Subcutaneous adipose tissue (tissue), 4 donors: ENCODE measurements around the gene MACF1. TPM values are rescaled to one million over a fixed set of nuclear protein-coding genes. Genes with fewer than 3 reads are reported as not detected.

Experiments
- total RNA-seq, 4 donors: library from RNA; depleted of rRNA; stranded (reverse); fragments of >200 nt; gene quantifications; one replicate each; pipeline ENCODE4 v1.1.0, GENCODE V29; 2016
- TF ChIP-seq, protein P1 (sequence below): fragments of 450-650 bp; IDR thresholded peaks from one replicate; pipeline ENCODE4 v1.5.1; 2016; ENCODE audit warnings: low read depth, mild to moderate bottlenecking, control low read depth, antibody characterized with exemption, moderate library complexity

The MACF1 gene
- total RNA-seq, 4 donors from 2014 or later, result 297 to 398 (median 352) TPM

DNA sequence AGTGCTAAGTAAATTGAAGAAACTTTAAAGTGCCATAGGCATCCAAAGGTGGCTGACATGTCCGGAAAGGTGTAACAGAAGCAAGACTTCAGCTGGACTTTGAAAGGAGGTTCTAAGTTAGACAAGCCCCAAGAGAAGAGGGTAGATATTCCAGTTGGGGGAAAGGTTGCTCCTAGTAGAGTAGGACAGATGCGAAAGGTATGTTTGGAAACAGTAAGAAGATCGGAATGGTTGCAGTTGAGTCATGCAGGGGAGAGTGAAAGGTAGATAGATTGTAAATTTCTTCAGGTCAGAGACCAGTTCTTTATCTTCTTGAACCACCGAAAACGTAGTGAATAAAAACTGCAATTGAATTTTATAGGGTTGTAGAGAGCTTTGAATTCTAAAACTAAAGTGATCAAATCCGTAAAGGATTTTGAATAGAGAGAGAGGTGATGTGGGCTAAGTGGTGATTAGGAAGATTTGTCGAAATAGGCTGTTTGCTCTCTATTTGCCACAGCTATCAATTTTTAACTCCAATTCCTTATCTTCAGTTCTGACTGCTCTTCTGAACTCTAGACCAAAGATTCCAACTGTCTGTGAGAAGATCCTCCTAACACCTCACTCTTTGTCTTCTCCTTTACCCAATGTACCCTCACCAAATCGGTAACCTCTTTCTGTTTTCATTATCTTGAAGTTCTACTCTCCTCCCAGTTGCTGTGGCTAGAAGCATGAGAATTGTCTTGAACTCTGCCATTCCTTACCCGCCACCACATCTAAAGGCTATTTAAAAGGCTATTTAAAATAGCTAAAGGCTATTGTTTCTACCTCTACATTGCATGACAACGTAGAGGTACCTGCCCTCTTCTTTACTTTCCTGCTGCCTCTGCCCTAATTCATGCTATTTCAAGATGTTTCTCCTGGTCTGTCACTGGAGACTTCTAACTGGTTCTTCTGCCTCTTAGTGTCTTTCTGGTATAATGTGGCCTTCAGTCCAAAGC, 16.7 kb downstream of the MACF1 start:
- TF ChIP-seq, protein P1, sequence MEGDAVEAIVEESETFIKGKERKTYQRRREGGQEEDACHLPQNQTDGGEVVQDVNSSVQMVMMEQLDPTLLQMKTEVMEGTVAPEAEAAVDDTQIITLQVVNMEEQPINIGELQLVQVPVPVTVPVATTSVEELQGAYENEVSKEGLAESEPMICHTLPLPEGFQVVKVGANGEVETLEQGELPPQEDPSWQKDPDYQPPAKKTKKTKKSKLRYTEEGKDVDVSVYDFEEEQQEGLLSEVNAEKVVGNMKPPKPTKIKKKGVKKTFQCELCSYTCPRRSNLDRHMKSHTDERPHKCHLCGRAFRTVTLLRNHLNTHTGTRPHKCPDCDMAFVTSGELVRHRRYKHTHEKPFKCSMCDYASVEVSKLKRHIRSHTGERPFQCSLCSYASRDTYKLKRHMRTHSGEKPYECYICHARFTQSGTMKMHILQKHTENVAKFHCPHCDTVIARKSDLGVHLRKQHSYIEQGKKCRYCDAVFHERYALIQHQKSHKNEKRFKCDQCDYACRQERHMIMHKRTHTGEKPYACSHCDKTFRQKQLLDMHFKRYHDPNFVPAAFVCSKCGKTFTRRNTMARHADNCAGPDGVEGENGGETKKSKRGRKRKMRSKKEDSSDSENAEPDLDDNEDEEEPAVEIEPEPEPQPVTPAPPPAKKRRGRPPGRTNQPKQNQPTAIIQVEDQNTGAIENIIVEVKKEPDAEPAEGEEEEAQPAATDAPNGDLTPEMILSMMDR, result no peak

DNA sequence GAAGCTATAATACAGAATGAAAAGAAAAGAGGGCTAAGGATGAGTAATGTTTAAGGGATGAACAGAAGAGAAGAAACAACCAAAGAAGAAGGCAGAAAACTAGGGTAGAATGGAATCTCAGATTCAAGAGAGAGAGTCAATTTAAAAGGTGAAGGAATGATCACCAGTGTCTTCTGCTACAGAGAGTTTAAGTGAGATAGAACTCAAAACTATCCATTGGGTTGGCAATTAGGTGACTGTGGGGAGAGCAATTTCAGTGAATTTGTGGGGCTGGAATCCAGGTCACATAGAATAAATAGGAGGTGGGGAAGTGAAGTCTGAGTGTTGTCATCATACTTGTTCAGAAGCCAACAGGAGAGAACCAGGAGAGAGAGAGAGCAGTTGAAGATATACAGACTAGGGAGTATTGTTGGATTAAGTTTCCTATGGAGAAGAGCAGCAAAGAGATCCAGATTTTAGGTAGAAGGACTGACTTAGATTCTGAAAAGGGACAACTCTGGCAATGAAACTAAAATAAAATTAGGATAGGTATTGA, 19.9 kb downstream of the MACF1 start:
- TF ChIP-seq, protein P1, result no peak

DNA sequence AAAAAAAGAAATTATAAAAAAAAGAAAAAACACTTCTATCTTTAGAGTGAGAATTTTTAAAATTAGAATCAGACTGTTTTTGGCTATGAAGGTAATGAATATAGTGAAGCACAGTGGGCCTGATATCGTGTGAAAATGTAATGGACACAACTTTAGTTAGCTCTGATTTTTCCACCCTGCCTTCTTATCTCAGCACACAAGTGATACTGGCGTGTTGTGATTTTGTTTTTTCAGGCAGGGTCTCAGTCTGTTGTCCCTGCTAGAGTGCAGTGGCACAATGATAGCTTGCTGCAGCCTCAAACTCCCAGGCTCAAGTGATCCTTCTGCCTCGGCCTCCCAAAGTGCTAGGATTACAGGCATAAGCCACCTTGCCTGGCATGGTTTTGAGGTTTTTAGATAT, 22.3 kb downstream of the MACF1 start:
- TF ChIP-seq, protein P1, result no peak

DNA sequence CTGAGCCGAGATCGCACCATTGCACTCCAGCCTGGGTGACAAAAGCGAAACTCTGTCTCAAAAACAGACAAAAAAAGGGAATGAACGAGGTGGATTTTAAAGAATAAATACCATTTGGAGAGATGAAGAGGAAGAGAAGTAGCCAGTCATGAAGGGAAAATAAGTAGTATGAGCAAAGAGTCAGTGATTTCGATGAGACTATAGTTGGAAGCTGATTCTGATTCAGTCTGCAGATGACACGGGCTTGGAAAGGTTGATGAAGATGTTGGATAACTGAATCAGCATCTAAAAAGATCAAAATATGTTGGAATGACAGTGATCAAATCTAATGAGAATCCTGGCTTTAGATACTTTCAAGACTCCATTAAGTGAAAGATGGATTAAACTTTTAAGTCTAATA, 23.8 kb downstream of the MACF1 start:
- TF ChIP-seq, protein P1, result no peak

DNA sequence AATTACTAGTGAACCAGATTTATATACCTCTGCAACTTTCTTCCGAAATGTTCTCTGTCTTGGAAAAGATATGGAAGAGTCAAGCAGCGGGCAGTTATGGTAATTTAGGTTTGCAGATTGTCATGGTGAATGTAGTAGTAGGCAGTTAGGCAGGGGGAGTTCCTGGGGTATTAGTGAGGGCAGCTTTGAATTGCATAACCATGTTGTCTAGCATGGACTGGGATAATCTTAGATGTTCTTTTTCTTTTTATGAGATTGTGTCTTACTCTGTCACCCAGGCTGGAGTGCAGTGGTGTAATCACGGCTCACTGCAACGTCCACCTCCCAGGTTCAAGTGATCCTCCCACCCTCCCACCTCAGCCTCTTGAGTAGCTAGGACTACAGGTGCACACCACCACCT, 25.0 kb downstream of the MACF1 start:
- TF ChIP-seq, protein P1, result no peak

DNA sequence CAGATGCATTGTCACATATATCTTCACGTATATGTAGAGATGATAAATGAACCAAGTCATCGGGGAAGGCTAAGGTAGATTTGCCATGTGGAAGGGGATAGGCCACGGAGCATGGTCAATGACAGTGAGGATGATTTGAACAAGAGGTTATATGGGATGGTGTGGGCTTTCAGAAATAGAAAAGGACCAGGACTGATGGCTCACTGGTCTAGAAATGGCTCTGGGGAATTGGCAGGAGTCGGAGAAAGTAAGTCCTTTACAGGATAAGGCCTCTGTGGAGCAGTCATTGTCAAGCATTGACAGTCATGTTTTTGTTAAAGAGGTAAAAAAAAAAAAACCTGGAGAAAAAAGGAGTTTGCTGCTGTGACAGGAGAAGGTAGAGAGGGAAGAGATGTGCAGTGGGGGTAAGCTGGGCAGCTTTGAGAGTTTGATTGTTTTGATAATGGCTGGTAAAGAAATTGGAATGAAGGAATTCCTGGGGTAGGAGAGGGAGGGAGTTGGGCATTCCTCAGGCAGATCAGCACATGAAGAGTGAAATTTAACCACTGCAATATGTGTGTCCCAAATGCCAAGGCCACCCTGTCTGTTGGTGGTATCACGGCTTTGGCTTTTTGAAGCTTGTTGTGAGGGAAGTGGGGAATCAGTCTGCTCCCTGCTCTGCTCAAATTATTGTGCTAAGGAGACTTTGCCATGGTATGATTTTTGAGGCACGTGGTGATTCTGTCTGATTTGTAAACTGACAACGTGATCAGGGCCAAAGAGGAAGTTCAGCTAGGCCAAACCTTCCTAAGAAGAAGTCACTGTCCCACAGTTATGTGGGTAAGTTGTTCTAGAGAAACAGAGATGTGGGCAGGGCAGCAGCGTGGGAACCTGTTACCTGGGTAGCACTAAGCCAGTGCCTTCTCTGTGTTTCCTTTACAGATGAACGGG, 26.0 kb downstream of the MACF1 start:
- TF ChIP-seq, protein P1, result no peak

DNA sequence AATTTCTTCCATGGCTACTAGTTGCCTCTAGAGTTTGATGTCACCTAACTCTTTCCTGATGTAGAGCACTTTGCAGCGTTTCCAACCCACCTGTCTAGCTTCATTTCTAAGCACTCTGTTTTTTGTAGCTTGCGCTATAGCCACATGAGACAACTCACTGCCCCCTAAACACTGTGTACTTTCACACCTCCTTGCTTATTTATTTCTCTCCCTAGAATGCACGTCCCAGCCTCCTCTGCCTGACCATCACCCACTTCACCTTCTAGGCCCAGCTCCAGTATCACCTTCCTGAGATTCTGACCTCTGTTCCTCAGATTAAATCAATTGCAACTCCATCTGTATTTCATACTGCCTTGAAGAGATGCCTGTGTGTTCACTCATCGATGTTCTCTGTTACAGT, 32.5 kb downstream of the MACF1 start:
- TF ChIP-seq, protein P1, result no peak
